Measurements from ENCODE around the gene ITGA11.

DNA sequence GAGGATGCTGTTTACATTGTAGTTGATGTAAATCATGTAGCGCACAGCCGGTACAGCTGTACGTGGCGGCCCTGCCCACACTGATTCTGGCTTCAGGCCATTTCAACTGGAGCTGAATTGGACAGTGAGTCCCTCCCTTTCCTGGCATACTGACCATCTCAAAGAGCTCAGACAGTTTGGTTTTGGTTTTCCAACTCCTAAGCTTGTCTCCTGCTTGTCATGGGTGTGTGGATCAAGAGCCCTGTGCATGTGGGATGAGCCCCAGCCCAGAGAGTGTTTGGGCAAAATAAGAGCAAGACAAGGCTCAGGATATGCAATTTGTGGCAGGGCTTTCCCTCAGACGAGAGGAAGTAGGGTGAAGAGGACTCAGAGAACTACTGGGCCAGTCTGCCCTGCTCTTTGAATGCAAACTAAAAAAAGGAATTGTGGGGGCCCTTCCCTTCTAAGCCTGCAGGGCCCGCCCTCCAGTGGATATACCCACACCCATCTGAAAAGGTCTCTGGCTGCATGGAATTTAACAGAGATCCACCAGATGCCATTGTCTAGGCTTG lies 13.3 kb downstream of the ITGA11 start:
- TF ChIP-seq YY1 (IDR thresholded peaks at IDR 0.05; ENCODE audit: insufficient read depth, insufficient read length) (no peak), ZNF274 (IDR thresholded peaks at IDR 0.05; ENCODE audit: low read depth, low read length) (no peak)
